Lung (tissue), 16 donors: ENCODE data around the gene DPY19L3. TPM values are rescaled to one million over a fixed set of nuclear protein-coding genes. Genes with fewer than 3 reads are reported as not detected.

Source experiments
- ATAC-seq: fragments of 200-7000 bp; cut with Tn5 transposase; one replicate; pipeline ENCODE4 v1.9.1; 2020; ENCODE audit warnings: moderate number of reproducible peaks; ENCODE audit not compliant: insufficient read depth, low FRiP score
- DNase-seq, 3 donors: peaks; one replicate each; pipeline ENCODE4 v3.0.0-alpha.2; 2013 to 2017
- H3K27ac ChIP-seq, 2 donors: one replicate each; pipeline ENCODE4 v1.5.1; 2013; ENCODE audit warnings: mild to moderate bottlenecking in 2 of 2, moderate library complexity in 2 of 2, control low read depth in 1 of 2, inconsistent platforms in 1 of 2, low read depth in 1 of 2, low read length in 1 of 2
- H3K27me3 ChIP-seq, 3 donors: one replicate each; pipeline ENCODE4 v1.5.1; 2013; ENCODE audit warnings: low read length in 2 of 3; ENCODE audit not compliant: control insufficient read depth in 3 of 3, insufficient read depth in 3 of 3
- H3K36me3 ChIP-seq, 4 donors: one replicate each; pipeline ENCODE4 v1.5.1; 2013; ENCODE audit warnings: low read length in 4 of 4, mild to moderate bottlenecking in 1 of 4, moderate library complexity in 1 of 4; ENCODE audit not compliant: control insufficient read depth in 4 of 4, insufficient read depth in 4 of 4
- H3K4me1 ChIP-seq, 5 donors: one replicate each; pipeline ENCODE4 v1.5.1; 2013; ENCODE audit warnings: low read length in 5 of 5, mild to moderate bottlenecking in 2 of 5, moderate library complexity in 1 of 5; ENCODE audit not compliant: control insufficient read depth in 5 of 5, insufficient read depth in 5 of 5
- H3K4me3 ChIP-seq: one replicate; pipeline ENCODE4 v1.5.1; 2013; ENCODE audit warnings: mild to moderate bottlenecking, control low read depth, moderate library complexity
- H3K9ac ChIP-seq, 2 donors: one replicate each; pipeline ENCODE4 v1.5.1; 2013; ENCODE audit warnings: low read length in 2 of 2, control low read depth in 1 of 2; ENCODE audit not compliant: insufficient read depth in 1 of 2
- H3K9me3 ChIP-seq, 4 donors: one replicate each; pipeline ENCODE4 v1.5.1; 2013; ENCODE audit warnings: low read length in 3 of 4, mild to moderate bottlenecking in 1 of 4, moderate library complexity in 1 of 4; ENCODE audit not compliant: control insufficient read depth in 4 of 4, insufficient read depth in 3 of 4
- WGBS, 2 donors: extraction: QIAGEN DNeasy Blood & Tissue Kit; methylation state at CpG; one replicate each; pipeline ENCODE4 v1.1.7; 2013; 5-methylcytosine and 5-hydroxymethylcytosine counted together
- long read RNA-seq, 5 donors: transcript quantifications; one replicate each; lab custom pipeline, GENCODE V29; 2026
- polyA plus RNA-seq, 2 donors: library from polyadenylated mRNA; stranded (reverse); fragments of 200-250 nt; gene quantifications; one replicate each; pipeline ENCODE4 v1.2.1, GENCODE V29; 2013
- total RNA-seq, 2 donors: library from RNA; depleted of rRNA in 1 of 2; stranded (reverse); fragments of >200 nt in 1 of 2; gene quantifications; one replicate each; pipeline ENCODE4 v1.2.1, GENCODE V29; 2014 to 2021
- TF ChIP-seq, protein P1 (sequence below): IDR thresholded peaks from 2 replicates; pipeline ENCODE4 v1.5.1; 2012; ENCODE audit warnings: mild to moderate bottlenecking; ENCODE audit errors: control extremely low read depth, extremely low read depth
- donor health status: control.
- donor health status: control.
- donor health status: Bipolar disorder and iron deficiency.
- donor health status: healthy.
- donor health status: DM: yes; HTN: yes; CAD: no.

DPY19L3 gene, protein sequence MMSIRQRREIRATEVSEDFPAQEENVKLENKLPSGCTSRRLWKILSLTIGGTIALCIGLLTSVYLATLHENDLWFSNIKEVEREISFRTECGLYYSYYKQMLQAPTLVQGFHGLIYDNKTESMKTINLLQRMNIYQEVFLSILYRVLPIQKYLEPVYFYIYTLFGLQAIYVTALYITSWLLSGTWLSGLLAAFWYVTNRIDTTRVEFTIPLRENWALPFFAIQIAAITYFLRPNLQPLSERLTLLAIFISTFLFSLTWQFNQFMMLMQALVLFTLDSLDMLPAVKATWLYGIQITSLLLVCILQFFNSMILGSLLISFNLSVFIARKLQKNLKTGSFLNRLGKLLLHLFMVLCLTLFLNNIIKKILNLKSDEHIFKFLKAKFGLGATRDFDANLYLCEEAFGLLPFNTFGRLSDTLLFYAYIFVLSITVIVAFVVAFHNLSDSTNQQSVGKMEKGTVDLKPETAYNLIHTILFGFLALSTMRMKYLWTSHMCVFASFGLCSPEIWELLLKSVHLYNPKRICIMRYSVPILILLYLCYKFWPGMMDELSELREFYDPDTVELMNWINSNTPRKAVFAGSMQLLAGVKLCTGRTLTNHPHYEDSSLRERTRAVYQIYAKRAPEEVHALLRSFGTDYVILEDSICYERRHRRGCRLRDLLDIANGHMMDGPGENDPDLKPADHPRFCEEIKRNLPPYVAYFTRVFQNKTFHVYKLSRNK
- total RNA-seq = 10 to 100 TPM; 45.5 to 49.3 TPM
- 1 to 10 TPM; 9.1 to 9.2 TPM for polyA plus RNA-seq
- long read RNA-seq, donor 1, full-length matches to known transcripts = 7 of 7 reads
- long read RNA-seq, donor 1, partial matches to known transcripts = 0 of 7 reads
- long read RNA-seq, donor 1, other reads (novel, unspliced or antisense) = 0 of 7 reads
- long read RNA-seq, donor 2, partial matches to known transcripts = 0 of 2 reads
- long read RNA-seq, donor 2, other reads (novel, unspliced or antisense) = 0 of 2 reads
- long read RNA-seq, donor 3, partial matches to known transcripts = 24 of 27 reads
- long read RNA-seq, donor 3, other reads (novel, unspliced or antisense) = 0 of 27 reads
- long read RNA-seq, donor 4, partial matches to known transcripts = 0 of 2 reads
- long read RNA-seq, donor 4, other reads (novel, unspliced or antisense) = 0 of 2 reads
- long read RNA-seq, donor 5, full-length matches to known transcripts = 8 of 8 reads
- long read RNA-seq, donor 5, partial matches to known transcripts = 0 of 8 reads
- long read RNA-seq, donor 5, other reads (novel, unspliced or antisense) = 0 of 8 reads

DNA sequence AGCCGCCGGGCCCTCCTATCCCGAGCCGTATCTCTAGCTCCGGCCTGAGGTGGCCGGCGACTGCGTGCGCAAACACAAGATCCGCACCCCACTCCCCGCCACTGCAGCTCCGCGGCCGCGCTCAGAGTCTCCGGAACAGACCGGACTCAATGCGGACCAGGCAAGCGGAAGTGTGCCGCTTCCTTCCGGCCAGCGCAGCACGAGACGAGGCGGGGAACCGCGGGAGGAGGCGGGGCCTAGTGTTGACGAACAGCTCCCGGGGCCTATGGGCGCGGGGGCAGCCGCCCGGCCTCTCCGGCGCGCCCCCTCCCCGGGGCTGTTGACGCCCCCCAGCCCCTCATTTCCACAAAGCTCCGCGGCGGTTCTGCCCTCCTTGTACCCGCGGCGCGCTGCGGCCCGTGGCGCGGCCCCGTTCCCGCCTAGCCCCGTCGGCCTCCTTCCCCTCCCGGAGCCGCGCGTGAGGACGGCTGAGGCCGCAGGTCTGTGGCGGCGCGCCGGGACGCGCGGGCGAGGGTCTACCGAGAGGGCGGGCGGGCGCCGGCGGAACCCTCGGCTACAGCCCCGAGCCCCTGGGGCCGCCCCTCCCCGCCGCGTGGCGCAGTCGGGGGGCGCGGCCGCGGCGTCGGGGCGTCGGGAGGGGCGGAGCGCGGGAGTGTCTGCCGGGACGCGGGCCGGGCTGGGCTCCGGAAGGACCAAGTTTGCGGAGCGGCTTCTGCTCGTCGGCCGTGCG is at the start of gene DPY19L3:
TSS of gene DPY19L3 (plus strand) at position 340 of the 730 bp plus-strand sequence. CDS start 2,484 bp downstream, outside the sequence.
- Histone ChIP-seq H3K4me1 (peaks cover 0 to 28% (median 9%) of the 10 kb centered on the region in 5 donors), H3K4me3 (peak within 1 kb of the TSS; percentile 87), H3K9me3 (no peaks in the 10 kb centered on the region), H3K9ac (peak within 1 kb of the TSS; percentile 85 to 91), H3K27me3 (no peaks in the 10 kb centered on the region), H3K27ac (peak within 1 kb of the TSS; percentile 92 to 97), H3K36me3 (peaks cover 0 to 16% (median 4%) of the 10 kb centered on the region in 4 donors)
- ATAC-seq = peak; percentile 98
- TF ChIP-seq, protein P1, sequence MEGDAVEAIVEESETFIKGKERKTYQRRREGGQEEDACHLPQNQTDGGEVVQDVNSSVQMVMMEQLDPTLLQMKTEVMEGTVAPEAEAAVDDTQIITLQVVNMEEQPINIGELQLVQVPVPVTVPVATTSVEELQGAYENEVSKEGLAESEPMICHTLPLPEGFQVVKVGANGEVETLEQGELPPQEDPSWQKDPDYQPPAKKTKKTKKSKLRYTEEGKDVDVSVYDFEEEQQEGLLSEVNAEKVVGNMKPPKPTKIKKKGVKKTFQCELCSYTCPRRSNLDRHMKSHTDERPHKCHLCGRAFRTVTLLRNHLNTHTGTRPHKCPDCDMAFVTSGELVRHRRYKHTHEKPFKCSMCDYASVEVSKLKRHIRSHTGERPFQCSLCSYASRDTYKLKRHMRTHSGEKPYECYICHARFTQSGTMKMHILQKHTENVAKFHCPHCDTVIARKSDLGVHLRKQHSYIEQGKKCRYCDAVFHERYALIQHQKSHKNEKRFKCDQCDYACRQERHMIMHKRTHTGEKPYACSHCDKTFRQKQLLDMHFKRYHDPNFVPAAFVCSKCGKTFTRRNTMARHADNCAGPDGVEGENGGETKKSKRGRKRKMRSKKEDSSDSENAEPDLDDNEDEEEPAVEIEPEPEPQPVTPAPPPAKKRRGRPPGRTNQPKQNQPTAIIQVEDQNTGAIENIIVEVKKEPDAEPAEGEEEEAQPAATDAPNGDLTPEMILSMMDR = no peak
- 0% methylated on average over 56 to 104 of the region's 104 CpGs for WGBS, 2 donors
- DNase-seq = peak; percentile 97 to 98 (median 97)

DNA sequence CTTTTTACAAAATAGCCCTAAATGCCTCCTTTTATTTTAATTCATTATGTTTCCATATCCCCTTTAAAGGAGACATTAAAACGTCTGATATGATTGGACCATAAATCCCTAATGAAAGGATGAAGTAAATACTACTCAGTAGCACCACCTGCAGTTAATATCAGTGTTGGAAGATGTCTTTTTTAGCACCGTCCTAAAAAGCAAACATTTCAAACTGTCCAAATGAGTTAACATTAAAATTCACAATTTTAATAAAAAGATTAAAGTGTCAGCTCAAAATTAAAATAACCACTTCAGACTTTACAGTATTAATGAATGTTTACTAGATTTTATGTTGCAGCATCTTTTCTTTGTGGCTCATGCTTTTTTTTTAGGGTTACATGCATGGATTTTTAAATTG is 47.9 kb upstream of the DPY19L3 start:
- DNase-seq (no peak), ATAC-seq (no peak)
- no peaks in the 10 kb centered on the region for H3K27me3 ChIP-seq
- H3K4me1 ChIP-seq = peaks cover 0 to 5% (median 0%) of the 10 kb centered on the region in 5 donors
- H3K4me3 ChIP-seq = no peak overlapping the region
- H3K9ac ChIP-seq = no peak overlapping the region
- no peaks in the 10 kb centered on the region for H3K9me3 ChIP-seq
- H3K27ac ChIP-seq = no peak overlapping the region
- TF ChIP-seq, protein P1 = no peak
- 32 to 44% methylated on average over 2 of the region's 2 CpGs for WGBS, 2 donors
- H3K36me3 ChIP-seq = peaks cover 27 to 68% (median 45%) of the 10 kb centered on the region in 4 donors

DNA sequence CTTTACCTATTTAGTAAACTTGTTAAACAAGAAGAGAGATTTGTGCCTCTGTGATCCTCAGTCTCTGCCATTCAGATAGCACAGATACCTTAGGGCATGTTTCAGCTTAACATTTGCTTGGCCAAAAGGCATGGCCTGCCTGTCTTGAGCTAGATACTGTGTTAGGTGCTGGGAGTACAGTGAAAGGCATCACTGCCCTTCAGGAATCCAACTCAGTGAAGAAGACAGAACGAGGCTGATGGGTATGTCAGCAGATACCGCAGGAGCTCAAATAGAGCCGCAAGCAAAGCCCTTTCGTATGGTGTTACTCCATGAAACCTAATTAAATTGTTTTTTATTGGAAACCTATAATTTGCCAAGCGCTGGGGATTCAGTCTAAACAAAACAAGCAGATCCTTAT is 47.2 kb upstream of the DPY19L3 start:
- peaks cover 0 to 5% (median 2%) of the 10 kb centered on the region in 5 donors for H3K4me1 ChIP-seq
- H3K27me3 ChIP-seq = no peaks in the 10 kb centered on the region
- H3K9ac ChIP-seq = no peak overlapping the region
- DNase-seq (no peak), ATAC-seq (no peak)
- no peak overlapping the region for H3K27ac ChIP-seq
- TF ChIP-seq, protein P1 = no peak
- WGBS, 2 donors = 98 to 99% methylated on average over 5 of the region's 5 CpGs
- H3K4me3 ChIP-seq = no peak overlapping the region
- no peaks in the 10 kb centered on the region for H3K9me3 ChIP-seq
- H3K36me3 ChIP-seq = peaks cover 22 to 62% (median 40%) of the 10 kb centered on the region in 4 donors
